HL-60/S4 (cell line): ENCODE results near the gene KRTAP10-7.
"Not testable (repeated sequence)": the region's sequence is repeated elsewhere in the genome, so short reads cannot be mapped to it uniquely, and the experiment has no call there.

Source experiments
- in situ Hi-C: fragments of 300-500 bp; cut with MboI; formaldehyde crosslinking; loops from 2 replicates; pipeline ENCODE4 v1.14.3; 2022; ENCODE audit warnings: low sequenced_read_pairs

KRTAP10-7 gene

DNA sequence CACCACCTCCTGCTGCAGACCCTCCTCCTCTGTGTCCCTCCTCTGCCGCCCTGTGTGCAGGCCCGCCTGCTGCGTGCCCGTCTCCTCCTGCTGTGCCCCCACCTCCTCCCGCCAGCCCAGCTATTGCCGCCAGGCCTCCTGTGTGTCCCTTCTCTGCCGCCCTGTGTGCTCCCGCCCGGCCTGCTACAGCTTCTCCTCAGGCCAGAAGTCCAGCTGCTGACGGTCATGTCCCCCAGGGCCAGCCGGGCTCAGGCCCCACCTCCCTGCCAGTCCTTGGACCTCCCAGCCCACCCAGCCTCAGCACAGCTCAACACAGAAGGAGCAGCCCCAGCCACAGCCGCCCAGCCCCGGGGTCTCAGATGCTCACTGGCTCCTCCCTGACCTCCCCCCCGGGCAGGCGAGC, 27.4 kb downstream of the KRTAP10-7 start:
- in situ Hi-C loops: not testable (repeated sequence)

GRCh38 chr21:44628707-44629391, 28.5 kb downstream of the KRTAP10-7 start:
- in situ Hi-C loops: no loop called here

DNA sequence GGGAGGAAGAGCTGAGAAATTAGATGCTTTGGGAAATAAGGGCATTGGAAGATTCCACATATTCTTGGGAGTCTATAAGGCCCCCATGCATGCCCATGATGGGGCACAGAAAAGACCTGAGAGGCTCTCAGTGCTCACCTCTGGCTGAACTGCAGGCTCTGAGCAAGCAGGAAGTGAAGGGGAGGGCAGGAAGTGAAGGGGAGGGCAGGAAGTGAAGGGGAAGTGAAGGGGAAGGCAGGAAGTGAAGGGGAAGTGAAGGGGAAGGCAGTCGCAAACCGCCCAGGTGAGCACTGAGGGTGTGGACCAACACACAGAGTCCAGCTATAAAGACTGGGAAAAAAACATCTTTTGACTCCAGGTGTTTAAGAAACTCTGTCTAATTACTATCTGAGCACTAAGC, 30.0 kb downstream of the KRTAP10-7 start:
- in situ Hi-C loops: no loop called here

DNA sequence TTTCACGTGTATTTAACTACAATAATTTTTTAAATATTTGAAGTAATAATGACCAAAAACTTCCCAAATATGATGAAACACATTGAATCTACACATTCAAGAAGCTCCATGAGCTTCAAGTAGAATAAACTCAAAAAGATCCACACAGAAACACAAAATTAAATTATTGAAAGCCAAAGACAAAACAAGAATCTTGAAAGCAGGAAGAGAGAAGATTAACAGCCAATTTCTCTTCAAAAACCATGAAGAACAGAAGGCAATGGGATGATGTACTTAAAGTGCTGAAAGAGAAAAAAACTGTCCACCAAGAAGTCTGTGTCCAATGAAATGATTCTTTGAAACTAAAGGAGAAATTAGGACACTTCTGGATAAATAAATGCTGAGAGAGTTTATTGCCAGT, 31.7 kb downstream of the KRTAP10-7 start:
- in situ Hi-C loops: no loop called here

DNA sequence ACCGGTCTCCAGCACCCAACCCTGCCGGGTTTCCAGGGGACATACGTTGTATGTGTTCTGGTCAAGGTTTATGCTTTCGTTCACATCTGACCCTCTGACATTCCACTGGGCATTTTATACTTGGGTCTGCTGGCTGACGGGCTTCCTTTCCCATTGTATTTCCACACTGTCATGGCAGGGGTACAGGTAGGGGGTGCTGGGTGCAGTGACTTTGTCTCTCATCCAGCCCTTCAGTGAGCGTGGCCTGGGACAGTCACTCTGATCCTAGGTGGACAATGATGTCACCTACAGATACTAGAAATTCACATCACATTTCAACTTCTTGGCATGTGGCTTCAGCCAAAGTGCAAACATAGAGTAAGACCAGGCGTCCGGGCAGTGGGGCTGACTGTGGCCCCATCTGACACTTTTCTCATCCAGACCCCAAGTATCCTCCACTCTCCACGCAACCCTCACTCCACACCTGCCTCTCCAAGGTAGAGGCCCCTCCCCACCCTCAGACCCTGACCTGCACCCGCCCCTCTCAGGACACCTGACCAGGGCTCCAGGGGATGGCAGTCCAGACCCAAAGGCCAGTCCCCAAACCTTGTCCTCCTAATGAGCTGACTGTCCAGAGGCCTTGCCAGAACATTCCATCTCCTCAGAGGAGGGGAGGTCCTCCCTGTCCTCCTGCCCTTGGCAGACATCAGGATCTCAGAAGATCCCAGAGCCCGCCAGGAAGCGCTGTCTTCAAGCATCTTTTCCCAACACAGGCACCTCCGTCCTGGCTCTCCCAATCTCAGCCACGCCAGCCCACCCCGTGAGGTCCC, 36.0 kb downstream of the KRTAP10-7 start:
- in situ Hi-C loops: no loop called here

DNA sequence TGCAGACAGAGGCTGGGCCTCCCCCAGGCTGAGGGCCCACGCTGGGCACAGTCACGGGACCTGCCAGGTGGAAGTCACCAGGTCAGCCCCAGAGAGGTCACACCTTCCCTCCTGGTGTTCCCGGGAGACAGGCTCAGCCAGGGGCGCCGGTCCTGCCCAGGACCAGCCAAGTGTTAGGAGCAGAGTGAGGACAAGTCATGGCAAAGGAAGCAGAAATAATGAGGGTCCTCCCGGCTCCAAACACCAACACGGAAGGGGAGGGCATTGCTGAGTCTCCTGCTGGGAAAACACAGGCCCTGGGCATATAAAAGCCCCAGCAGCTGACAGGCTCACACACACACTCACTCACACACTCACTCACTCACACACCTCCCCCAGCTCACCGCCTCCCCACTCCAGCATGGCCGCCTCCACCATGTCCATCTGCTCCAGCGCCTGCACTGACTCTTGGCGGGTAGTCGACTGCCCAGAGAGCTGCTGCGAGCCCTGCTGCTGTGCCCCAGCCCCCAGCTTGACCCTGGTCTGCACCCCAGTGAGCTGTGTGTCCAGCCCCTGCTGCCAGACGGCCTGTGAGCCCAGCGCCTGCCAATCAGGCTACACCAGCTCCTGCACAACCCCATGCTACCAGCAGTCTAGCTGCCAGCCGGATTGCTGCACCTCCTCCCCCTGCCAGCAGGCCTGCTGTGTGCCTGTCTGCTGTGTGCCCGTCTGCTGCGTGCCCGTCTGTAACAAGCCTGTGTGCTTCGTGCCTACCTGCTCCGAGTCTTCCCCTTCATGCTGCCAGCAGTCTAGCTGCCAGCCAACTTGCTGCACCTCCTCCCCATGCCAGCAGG, 36.8 kb downstream of the KRTAP10-7 start, which contains the start of gene KRTAP10-10:
Gene KRTAP10-10, plus strand, starts transcription at position 339 of the 833 bp plus-strand sequence. Its CDS starts 62 bp downstream, at position 401.
- in situ Hi-C loops: no loop called here

DNA sequence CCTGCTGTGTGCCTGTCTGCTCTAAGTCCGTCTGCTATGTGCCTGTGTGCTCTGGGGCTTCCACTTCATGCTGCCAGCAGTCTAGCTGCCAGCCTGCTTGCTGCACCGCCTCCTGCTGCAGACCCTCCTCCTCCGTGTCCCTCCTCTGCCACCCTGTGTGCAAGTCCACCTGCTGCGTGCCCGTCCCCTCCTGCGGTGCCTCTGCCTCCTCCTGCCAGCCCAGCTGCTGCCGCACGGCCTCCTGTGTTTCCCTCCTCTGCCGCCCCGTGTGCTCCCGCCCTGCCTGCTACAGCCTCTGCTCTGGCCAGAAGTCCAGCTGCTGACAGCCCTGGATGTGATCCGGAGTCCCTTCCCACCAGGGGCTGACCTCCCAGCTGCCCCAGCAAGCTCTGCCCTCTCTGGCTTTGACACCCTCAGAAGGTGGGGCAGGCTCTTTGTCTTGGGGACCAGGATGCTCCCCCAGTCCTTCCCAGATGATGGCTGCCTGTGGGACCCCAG, 37.5 kb downstream of the KRTAP10-7 start:
- in situ Hi-C loops: not testable (repeated sequence)

GRCh38 chr21:44638506-44639330, 38.3 kb downstream of the KRTAP10-7 start:
- in situ Hi-C loops: not testable (repeated sequence)

DNA sequence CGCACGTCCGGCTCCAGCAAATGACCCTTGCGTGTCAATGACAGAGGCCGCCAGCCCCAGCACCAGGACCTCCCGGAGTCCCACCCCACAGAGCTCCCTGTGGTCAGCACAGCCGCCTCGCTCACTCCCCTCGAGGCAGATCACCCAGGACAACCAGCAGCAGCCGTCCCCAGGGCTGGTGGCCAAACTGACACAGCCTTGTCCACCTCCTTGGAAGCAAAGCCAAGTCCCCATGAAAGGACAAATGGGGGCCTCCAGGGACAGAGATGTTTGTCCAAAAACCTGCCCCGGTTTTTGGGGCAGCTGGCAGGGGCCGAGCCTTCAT, 38.9 kb downstream of the KRTAP10-7 start:
- in situ Hi-C loops: no loop called here

DNA sequence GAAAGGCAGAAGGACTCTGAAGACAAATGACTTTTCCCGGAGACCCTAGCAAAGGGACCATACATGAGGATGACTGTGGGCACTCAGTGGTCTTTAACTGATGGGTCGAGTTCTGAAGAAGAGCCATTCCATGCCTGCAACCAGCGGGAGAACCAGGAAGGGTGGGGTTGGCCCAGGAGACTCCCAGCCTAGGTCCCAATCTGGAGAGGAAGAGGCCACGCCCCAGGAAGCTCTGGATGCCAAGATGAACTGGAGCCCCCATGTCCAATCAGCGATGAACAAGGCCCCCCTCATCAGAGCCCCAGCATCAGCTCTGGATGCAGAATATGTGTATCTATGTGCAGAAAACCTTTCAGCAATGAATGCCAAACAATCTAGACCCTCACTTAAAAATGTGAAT, 40.4 kb downstream of the KRTAP10-7 start:
- in situ Hi-C loops: no loop called here

GRCh38 chr21:44643741-44644310, 43.4 kb downstream of the KRTAP10-7 start:
- in situ Hi-C loops: no loop called here

- in situ Hi-C loops: no loop called here
These were observed 44.5 kb downstream of the KRTAP10-7 start for GRCh38 chr21:44644878-44645277.

DNA sequence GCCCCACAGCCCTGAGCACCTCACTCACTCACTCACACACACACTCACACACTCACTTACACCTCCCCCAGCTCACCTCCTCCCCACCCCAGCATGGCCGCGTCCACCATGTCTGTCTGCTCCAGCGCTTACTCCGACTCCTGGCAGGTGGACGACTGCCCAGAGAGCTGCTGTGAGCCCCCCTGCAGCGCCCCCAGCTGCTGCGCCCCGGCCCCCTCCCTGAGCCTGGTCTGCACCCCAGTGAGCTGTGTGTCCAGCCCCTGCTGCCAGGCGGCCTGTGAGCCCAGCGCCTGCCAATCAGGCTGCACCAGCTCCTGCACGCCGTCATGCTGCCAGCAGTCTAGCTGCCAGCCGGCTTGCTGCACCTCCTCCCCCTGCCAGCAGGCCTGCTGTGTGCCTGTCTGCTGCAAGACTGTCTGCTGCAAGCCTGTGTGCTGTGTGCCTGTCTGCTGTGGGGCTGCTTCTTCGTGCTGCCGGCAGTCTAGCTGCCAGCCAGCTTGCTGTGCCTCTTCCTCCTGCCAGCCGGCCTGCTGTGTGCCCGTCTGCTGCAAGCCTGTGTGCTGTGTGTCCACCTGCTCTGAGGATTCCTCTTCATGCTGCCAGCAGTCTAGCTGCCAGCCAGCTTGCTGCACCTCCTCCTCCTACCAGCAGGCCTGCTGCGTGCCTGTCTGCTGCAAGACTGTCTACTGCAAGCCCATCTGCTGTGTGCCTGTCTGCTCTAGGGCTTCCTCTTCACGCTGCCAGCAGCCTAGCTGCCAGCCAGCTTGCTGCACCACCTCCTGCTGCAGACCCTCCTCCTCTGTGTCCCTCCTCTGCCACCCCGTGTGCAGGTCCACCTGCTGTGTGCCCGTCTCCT, 46.2 kb downstream of the KRTAP10-7 start, which contains the start of gene KRTAP10-11:
Gene KRTAP10-11, plus strand, starts transcription at position 49 of the 856 bp plus-strand sequence. Its CDS starts 45 bp downstream, at position 94.
- in situ Hi-C loops: not testable (repeated sequence)

GRCh38 chr21:44647222-44647552, 46.8 kb downstream of the KRTAP10-7 start:
- in situ Hi-C loops: no loop called here

- in situ Hi-C loops: no loop called here
These were observed 48.3 kb downstream of the KRTAP10-7 start for GRCh38 chr21:44648557-44649311.

- in situ Hi-C loops: no loop called here
These were observed 49.2 kb downstream of the KRTAP10-7 start for GRCh38 chr21:44649521-44650100.

GRCh38 chr21:44650265-44650972, 50.0 kb downstream of the KRTAP10-7 start:
- in situ Hi-C loops: no loop called here
